ENCODE results near the gene ANP32B.

The ANP32B gene

DNA sequence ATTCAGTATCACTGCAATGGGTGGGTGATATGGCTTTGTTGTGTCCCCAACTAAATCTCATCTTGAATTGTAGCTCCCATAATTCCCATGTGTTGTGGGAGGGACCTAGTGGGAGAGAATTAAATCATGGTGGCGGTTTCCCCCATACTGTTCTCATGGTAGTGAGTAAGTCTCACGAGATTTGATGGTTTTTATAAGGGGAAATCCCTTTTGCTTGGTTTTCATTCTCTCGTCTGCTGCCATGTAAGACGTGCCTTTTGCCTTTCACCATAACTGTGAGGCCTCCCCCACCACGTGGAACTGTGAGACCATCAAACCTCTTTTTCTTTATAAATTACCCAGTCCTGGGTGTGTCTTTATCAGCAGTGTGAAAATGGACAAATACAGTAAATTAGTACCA is 63.9 kb downstream of the ANP32B start:
- no peak for DNase-seq
- Histone ChIP-seq H3K4me1 (no peaks in the 10 kb centered on the region), H3K36me3 (no peaks in the 10 kb centered on the region), H3K9me3 (no peaks in the 10 kb centered on the region), H3K27me3 (no peaks in the 10 kb centered on the region), H3K4me3 (ENCODE audit: low read depth, low read length) (no peak overlapping the region)
- TF ChIP-seq, protein P1, sequence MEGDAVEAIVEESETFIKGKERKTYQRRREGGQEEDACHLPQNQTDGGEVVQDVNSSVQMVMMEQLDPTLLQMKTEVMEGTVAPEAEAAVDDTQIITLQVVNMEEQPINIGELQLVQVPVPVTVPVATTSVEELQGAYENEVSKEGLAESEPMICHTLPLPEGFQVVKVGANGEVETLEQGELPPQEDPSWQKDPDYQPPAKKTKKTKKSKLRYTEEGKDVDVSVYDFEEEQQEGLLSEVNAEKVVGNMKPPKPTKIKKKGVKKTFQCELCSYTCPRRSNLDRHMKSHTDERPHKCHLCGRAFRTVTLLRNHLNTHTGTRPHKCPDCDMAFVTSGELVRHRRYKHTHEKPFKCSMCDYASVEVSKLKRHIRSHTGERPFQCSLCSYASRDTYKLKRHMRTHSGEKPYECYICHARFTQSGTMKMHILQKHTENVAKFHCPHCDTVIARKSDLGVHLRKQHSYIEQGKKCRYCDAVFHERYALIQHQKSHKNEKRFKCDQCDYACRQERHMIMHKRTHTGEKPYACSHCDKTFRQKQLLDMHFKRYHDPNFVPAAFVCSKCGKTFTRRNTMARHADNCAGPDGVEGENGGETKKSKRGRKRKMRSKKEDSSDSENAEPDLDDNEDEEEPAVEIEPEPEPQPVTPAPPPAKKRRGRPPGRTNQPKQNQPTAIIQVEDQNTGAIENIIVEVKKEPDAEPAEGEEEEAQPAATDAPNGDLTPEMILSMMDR (IDR thresholded peaks at IDR 0.05; ENCODE audit: low read depth, low read length) = no peak

- DNase-seq = no peak
- Histone ChIP-seq H3K36me3 (no peaks in the 10 kb centered on the region), H3K4me3 (ENCODE audit: low read depth, low read length) (no peak overlapping the region)
Observed at GRCh38 chr9:98049288-98050072, 66.3 kb downstream of the ANP32B start.

DNA sequence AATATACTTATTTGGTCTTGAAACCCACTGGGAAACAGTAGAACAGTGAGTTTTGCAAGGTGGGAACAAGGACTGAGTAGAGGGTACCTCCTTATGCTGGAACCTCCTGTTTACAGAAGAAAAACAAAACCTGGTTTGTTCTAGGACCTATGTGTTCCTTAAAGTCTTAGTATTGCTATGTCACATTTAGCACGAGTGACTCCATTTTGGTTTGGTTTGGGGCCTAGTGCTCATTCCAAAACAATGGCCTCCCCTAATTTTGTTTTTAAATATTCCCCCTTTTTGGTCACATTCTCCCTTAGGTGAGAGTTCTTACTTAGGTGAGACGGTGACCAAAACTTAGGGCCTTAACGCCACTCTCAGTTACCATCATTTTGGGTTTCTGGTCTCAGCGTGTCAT is 67.2 kb downstream of the ANP32B start:
- Histone ChIP-seq H3K4me1 (no peaks in the 10 kb centered on the region), H3K4me3 (ENCODE audit: low read depth, low read length) (no peak overlapping the region), H3K27me3 (no peaks in the 10 kb centered on the region), H3K36me3 (no peaks in the 10 kb centered on the region), H3K9me3 (no peaks in the 10 kb centered on the region)
- TF ChIP-seq, protein P1 (IDR thresholded peaks at IDR 0.05; ENCODE audit: low read depth, low read length) = no peak
- no peak for DNase-seq

More at GRCh38 chr9:98049288-98050072, 66.3 kb downstream of the ANP32B start:
- H3K9me3 ChIP-seq = no peaks in the 10 kb centered on the region
- TF ChIP-seq, protein P1 (IDR thresholded peaks at IDR 0.05; ENCODE audit: low read depth, low read length) = no peak
- H3K4me1 ChIP-seq = no peaks in the 10 kb centered on the region
- H3K27me3 ChIP-seq = no peaks in the 10 kb centered on the region

DNA sequence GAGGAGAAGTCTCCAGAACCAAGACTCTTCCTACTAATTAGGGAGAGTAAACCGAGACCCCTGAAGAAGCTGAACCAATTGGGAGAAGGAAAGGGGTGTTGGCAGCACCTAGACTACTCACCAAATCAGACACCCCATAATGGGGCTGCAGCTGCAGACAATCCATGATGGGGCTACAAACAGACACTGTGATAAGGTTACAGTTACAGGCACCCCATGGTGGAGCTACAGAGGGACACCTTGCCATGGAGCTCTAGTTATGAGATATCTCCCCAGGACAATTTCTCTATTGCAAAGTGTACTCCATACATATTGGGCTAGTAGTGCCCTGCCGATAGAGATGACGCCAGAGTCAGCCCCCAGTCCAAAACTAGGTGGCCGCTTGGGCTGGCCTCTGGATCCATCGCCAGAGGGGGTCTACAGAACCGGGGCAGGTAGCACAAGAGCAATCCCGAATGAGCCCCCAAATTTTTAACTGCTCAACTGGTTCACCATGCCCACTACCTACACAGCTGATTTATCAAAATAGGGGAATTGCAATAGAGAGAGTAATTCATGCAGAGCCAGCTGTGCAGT is 71.3 kb downstream of the ANP32B start:
- H3K4me3 ChIP-seq (ENCODE audit: low read depth, low read length) = no peak overlapping the region
- no peaks in the 10 kb centered on the region for H3K4me1 ChIP-seq
- TF ChIP-seq, protein P1 (IDR thresholded peaks at IDR 0.05; ENCODE audit: low read depth, low read length) = no peak
- peaks cover 7% of the 10 kb centered on the region; the same call in 1 of the 2 replicates for H3K36me3 ChIP-seq
- no peaks in the 10 kb centered on the region for H3K27me3 ChIP-seq
- DNase-seq = no peak
- H3K9me3 ChIP-seq = no peaks in the 10 kb centered on the region

- Histone ChIP-seq H3K4me3 (ENCODE audit: low read depth, low read length) (peak within 1 kb of the TSS; percentile 96), H3K4me1 (no peaks in the 10 kb centered on the region), H3K27me3 (no peaks in the 10 kb centered on the region), H3K9me3 (no peaks in the 10 kb centered on the region), H3K36me3 (peaks cover 14% of the 10 kb centered on the region)
- peak; percentile 97 for DNase-seq
- TF ChIP-seq, protein P1 (IDR thresholded peaks at IDR 0.05; ENCODE audit: low read depth, low read length) = peak; percentile 29
Observed at GRCh38 chr9:98056269-98057137, 73.4 kb downstream of the ANP32B start, which contains the start of gene NANS. NANS (plus strand) TSS chr9:98056732; CDS start chr9:98056809, 77 bp downstream.
